ENCODE measurements around the gene ZNF205.

- no peak for TF ChIP-seq POLR2A (IDR thresholded peaks at IDR 0.05; ENCODE audit: low read depth, low read length)
- TF ChIP-seq POLR2AphosphoS5 (IDR thresholded peaks at IDR 0.05; ENCODE audit: low read depth, low read length), result no peak
- no peak for TF ChIP-seq TAF1 (IDR thresholded peaks at IDR 0.05; ENCODE audit: borderline replicate concordance, low read depth, low read length)
These were observed 40.0 kb downstream of the ZNF205 start for GRCh38 chr16:3152277-3152990.

Data from GM12892 (cell line).